LNCAP (cell line): Measurements from ENCODE around the gene CHID1.

ENCODE experiments used
- CTCF ChIP-seq: fragments of 450-650 bp; IDR thresholded peaks from 2 replicates; pipeline ENCODE4 v1.5.1; 2017; ENCODE audit warnings: mild to moderate bottlenecking

CHID1 gene

GRCh38 chr11:889257-889656, 21.4 kb downstream of the CHID1 start:
- no peak for TF ChIP-seq CTCF

- no peak for TF ChIP-seq CTCF
Observed at GRCh38 chr11:888310-889212, 22.0 kb downstream of the CHID1 start.

- no peak for TF ChIP-seq CTCF
Observed at GRCh38 chr11:887589-887988, 23.0 kb downstream of the CHID1 start.

GRCh38 chr11:886568-886967, 24.0 kb downstream of the CHID1 start:
- TF ChIP-seq CTCF, result no peak

GRCh38 chr11:884578-885070, 26.0 kb downstream of the CHID1 start:
- no peak for TF ChIP-seq CTCF

- TF ChIP-seq CTCF, result no peak
Observed at GRCh38 chr11:883527-883926, 27.1 kb downstream of the CHID1 start.

- TF ChIP-seq CTCF, result no peak
Observed at GRCh38 chr11:882596-882995, 28.0 kb downstream of the CHID1 start.
